Measurements from ENCODE around the gene FAM107B. TPM values are rescaled to one million over a fixed set of nuclear protein-coding genes. Genes with fewer than 3 reads are reported as not detected.

The FAM107B gene
- total RNA-seq, 1 experiment from 2014 or later = 41.6 TPM

- BruUV-seq (replicated peaks) = no TSS peak
- Histone ChIP-seq H3K27me3 (ENCODE audit: insufficient read depth, low read length) (no peaks in the 10 kb centered on the region), H3K27ac (ENCODE audit: low read depth, low read length) (no peak overlapping the region), H3K9ac (ENCODE audit: low read length) (no peak overlapping the region), H3K36me3 (ENCODE audit: control insufficient read depth in 1 of 2, insufficient read depth in 2 of 2, low read length in 2 of 2) (no peaks in the 10 kb centered on the region), H3K4me2 (ENCODE audit: low read length) (peak overlapping the region; percentile 61; the same call in 1 of the 2 replicates), H2AFZ (ENCODE audit: low read depth, low read length, poor library complexity, severe bottlenecking) (no peak overlapping the region), H3K4me3 (replicated peaks in 1 of 2; ENCODE audit: low read depth in 1 of 2, low read length in 2 of 2) (no peak overlapping the region), H3K4me1 (ENCODE audit: control insufficient read depth in 1 of 2, insufficient read depth in 2 of 2, low read length in 2 of 2) (peaks cover 8 to 21% of the 10 kb centered on the region in 2 experiments), H3K9me3 (ENCODE audit: control insufficient read depth in 1 of 2, insufficient read depth in 1 of 2, low read depth in 1 of 2, low read length in 2 of 2) (no peaks in the 10 kb centered on the region), H3K9me2 (ENCODE audit: insufficient read depth) (no peaks in the 10 kb centered on the region), H3K79me2 (ENCODE audit: insufficient read depth, low read length) (no peaks in the 10 kb centered on the region), H4K20me1 (ENCODE audit: insufficient read depth) (no peaks in the 10 kb centered on the region)
- ChIA-PET CTCF (no interaction called here), POLR2A (no interaction called here), RAD21 (ENCODE audit: low non-redundant PET in 1 of 2, low total read pairs in 2 of 2, uncharacterized antibody in 2 of 2, unreplicated experiment in 2 of 2) (no interaction called here)
- no peak for TF ChIP-seq POLR2AphosphoS5 (IDR thresholded peaks at IDR 0.05; ENCODE audit: low read depth, low read length)
- no peak for TF ChIP-seq ATF3 (IDR thresholded peaks at IDR 0.05)
- no peak for TF ChIP-seq ZBTB33 (IDR thresholded peaks at IDR 0.05; ENCODE audit: extremely low read depth, insufficient replicate concordance, low read length)
- TF ChIP-seq CBX3 (IDR thresholded peaks at IDR 0.05; ENCODE audit: low read depth) = no peak
- no peak for TF ChIP-seq EGR1 (IDR thresholded peaks at IDR 0.05; ENCODE audit: low read depth)
- no peak for TF ChIP-seq JUND (IDR thresholded peaks at IDR 0.05)
- no peak for TF ChIP-seq ZFX (IDR thresholded peaks at IDR 0.05)
- TF ChIP-seq RAD21 (IDR thresholded peaks at IDR 0.05; ENCODE audit: low read depth) = no peak
- TF ChIP-seq SRF (IDR thresholded peaks at IDR 0.05; ENCODE audit: low read depth) = no peak
- no peak for TF ChIP-seq EZH2phosphoT487 (IDR thresholded peaks at IDR 0.05; ENCODE audit: borderline replicate concordance)
- no peak for TF ChIP-seq ZNF274 (IDR thresholded peaks at IDR 0.05; ENCODE audit: low read depth, low read length)
- no peak for TF ChIP-seq REST (IDR thresholded peaks at IDR 0.05; ENCODE audit: low read depth)
- no peak for TF ChIP-seq EZH2 (IDR thresholded peaks at IDR 0.05)
- TF ChIP-seq SIN3A (IDR thresholded peaks at IDR 0.05; ENCODE audit: low read depth) = no peak
- DNase-seq (ENCODE audit: low read depth, low spot score) (no peak), ATAC-seq (no peak)
- intact Hi-C loops (cut with micrococcal nuclease) = no loop called here
Observed at GRCh38 chr10:14553448-14553847, 221.2 kb downstream of the FAM107B start.
